ENCODE results near the gene CSRP3. TPM values are rescaled to one million over a fixed set of nuclear protein-coding genes. Genes with fewer than 3 reads are reported as not detected.
"Not testable (repeated sequence)": the region's sequence is repeated elsewhere in the genome, so short reads cannot be mapped to it uniquely, and the experiment has no call there.

The CSRP3 gene
- total RNA-seq, 2 donors from 2014 or later: 0.35 TPM; not detected in 1

DNA sequence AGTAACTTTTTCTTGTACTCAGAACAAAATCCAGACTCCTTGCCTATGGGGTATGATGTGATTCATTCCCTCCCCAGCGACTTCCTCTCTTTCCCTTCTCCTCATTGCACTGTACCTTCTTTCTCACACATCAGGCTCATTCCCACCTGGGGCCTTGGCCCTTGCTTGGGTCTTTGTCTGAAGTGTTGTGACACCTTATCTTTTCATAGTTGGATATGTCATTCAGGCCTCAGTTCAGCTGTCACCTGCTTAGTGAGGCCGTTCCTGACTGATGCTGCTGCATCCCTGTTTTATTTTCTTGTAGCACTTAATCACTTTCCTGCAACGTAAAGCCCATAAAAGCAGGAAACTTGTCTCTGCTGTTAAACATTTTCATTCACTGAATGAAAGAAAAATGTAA lies 44.9 kb downstream of the CSRP3 start:
- no peak for DNase-seq
- Histone ChIP-seq H3K36me3 (peaks cover 3% of the 10 kb centered on the region), H3K27ac (no peak overlapping the region), H3K9me3 (no peaks in the 10 kb centered on the region), H3K4me3 (no peak overlapping the region), H3K4me1 (no peaks in the 10 kb centered on the region), H3K27me3 (no peaks in the 10 kb centered on the region), H3K9ac (ENCODE audit: low read depth in 2 of 2, low read length in 2 of 2) (no peak overlapping the region)
- TF ChIP-seq, protein P1, sequence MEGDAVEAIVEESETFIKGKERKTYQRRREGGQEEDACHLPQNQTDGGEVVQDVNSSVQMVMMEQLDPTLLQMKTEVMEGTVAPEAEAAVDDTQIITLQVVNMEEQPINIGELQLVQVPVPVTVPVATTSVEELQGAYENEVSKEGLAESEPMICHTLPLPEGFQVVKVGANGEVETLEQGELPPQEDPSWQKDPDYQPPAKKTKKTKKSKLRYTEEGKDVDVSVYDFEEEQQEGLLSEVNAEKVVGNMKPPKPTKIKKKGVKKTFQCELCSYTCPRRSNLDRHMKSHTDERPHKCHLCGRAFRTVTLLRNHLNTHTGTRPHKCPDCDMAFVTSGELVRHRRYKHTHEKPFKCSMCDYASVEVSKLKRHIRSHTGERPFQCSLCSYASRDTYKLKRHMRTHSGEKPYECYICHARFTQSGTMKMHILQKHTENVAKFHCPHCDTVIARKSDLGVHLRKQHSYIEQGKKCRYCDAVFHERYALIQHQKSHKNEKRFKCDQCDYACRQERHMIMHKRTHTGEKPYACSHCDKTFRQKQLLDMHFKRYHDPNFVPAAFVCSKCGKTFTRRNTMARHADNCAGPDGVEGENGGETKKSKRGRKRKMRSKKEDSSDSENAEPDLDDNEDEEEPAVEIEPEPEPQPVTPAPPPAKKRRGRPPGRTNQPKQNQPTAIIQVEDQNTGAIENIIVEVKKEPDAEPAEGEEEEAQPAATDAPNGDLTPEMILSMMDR (IDR thresholded peaks at IDR 0.05): no peak
- intact Hi-C loops (cut with DNase I): no loop called here

DNA sequence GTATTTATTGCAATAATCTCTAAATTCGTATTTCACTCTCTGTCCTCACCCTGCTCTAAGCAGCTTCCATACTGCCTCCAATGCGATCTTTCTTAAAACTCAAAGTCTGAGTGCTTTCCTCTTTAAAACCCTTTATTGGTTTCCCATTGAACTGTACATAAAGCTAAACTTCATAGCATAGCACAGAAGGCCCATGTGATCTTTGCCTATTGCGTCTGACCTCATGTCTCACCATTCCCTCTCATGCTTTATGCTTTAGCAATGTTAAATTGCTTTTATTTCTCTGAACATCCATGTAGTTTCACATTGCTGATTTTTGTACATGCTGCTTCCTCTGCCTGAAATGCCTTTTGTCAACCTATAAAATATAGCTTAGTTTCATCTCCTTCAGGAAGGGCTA lies 56.5 kb downstream of the CSRP3 start:
- intact Hi-C loops (cut with DNase I): no loop called here
- no peaks in the 10 kb centered on the region for H3K36me3 ChIP-seq
- no peak for DNase-seq

DNA sequence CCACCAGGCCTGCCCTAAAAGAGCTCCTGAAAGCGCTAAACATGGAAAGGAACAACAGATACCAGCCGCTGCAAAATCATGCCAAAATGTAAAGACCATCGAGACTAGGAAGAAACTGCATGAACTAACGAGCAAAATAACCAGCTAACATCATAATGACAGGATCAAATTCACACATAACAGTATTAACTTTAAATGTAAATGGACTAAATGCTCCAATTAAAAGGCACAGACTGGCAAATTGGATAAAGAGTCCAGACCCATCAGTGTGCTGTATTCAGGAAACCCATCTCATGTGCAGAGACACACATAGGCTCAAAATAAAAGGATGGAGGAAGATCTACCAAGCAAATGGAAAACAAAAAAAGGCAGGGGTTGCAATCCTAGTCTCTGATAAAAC lies 64.9 kb downstream of the CSRP3 start:
- intact Hi-C loops (cut with DNase I); H3K27ac ChIP-seq; H3K27me3 ChIP-seq; DNase-seq; H3K4me3 ChIP-seq; H3K36me3 ChIP-seq; H3K9me3 ChIP-seq; H3K9ac ChIP-seq (ENCODE audit: low read depth in 2 of 2, low read length in 2 of 2); H3K4me1 ChIP-seq: not testable (repeated sequence)

More for the DNA sequence above, 56.5 kb downstream of the CSRP3 start:
- Histone ChIP-seq H3K9me3 (no peaks in the 10 kb centered on the region), H3K4me3 (no peak overlapping the region), H3K9ac (ENCODE audit: low read depth in 2 of 2, low read length in 2 of 2) (no peak overlapping the region), H3K4me1 (no peaks in the 10 kb centered on the region), H3K27ac (no peak overlapping the region), H3K27me3 (no peaks in the 10 kb centered on the region)
- TF ChIP-seq, protein P1 (IDR thresholded peaks at IDR 0.05): no peak

DNA sequence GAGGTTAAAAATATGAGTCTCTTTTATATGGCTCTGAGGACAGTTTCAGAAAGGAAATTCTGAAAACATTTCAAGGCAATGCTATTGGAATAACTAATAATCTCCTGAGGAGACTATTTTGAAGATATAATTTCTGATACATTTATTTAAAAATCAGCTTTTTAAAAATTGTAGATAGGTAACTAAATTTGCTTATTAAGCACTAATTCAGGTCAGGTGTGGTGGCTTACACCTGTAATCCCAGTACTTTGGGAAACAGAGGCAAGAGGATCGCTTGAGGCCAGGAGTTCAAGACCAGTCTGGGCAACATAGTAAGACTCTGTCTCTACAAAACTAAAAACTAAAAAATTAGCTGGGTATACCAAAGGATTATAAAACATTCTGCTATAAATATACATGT lies 67.8 kb downstream of the CSRP3 start:
- intact Hi-C loops (cut with DNase I): no loop called here
- no peak for DNase-seq
- TF ChIP-seq, protein P1 (IDR thresholded peaks at IDR 0.05): no peak
- no peaks in the 10 kb centered on the region for H3K9me3 ChIP-seq
- no peak overlapping the region for H3K9ac ChIP-seq (ENCODE audit: low read depth in 2 of 2, low read length in 2 of 2)
- no peaks in the 10 kb centered on the region for H3K36me3 ChIP-seq
- H3K27me3 ChIP-seq: no peaks in the 10 kb centered on the region
- H3K4me3 ChIP-seq: no peak overlapping the region
- H3K4me1 ChIP-seq: no peaks in the 10 kb centered on the region
- H3K27ac ChIP-seq: no peak overlapping the region

Other genes starting within 250 kb of the CSRP3 start
- gene MRGPRX2, start 141.3 kb downstream of the CSRP3 start, total RNA-seq: not detected
- gene ZDHHC13, start 84.8 kb downstream of the CSRP3 start, total RNA-seq: 10 to 100 TPM; 30.8 to 35.0 TPM
- 10 to 100 TPM in 1 of 2 donors, 1 to 10 TPM in 1; 5.5 to 26.8 TPM for gene E2F8, start 39.0 kb upstream of the CSRP3 start, total RNA-seq